ENCODE data around the gene DNTTIP2.

GRCh38 chr1:93842750-93843500 lies 36.1 kb downstream of the DNTTIP2 start:
- TF ChIP-seq POLR2A (IDR thresholded peaks at IDR 0.05) = no peak
- TF ChIP-seq, protein P1, sequence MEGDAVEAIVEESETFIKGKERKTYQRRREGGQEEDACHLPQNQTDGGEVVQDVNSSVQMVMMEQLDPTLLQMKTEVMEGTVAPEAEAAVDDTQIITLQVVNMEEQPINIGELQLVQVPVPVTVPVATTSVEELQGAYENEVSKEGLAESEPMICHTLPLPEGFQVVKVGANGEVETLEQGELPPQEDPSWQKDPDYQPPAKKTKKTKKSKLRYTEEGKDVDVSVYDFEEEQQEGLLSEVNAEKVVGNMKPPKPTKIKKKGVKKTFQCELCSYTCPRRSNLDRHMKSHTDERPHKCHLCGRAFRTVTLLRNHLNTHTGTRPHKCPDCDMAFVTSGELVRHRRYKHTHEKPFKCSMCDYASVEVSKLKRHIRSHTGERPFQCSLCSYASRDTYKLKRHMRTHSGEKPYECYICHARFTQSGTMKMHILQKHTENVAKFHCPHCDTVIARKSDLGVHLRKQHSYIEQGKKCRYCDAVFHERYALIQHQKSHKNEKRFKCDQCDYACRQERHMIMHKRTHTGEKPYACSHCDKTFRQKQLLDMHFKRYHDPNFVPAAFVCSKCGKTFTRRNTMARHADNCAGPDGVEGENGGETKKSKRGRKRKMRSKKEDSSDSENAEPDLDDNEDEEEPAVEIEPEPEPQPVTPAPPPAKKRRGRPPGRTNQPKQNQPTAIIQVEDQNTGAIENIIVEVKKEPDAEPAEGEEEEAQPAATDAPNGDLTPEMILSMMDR (IDR thresholded peaks at IDR 0.05) = no peak

All from adrenal gland (tissue), 5 donors.